Hematopoietic multipotent progenitor cell treated with erythropoietin and hydrocortisone succinate and interleukin-3 and kit ligand, for 17 days (in vitro differentiated cells): Measurements from ENCODE around the gene CDH23.

Experiments
- DNase-seq: peaks from one replicate; pipeline ENCODE4 v3.0.0-alpha.2; 2015; ENCODE audit warnings: low spot score

The CDH23 gene

GRCh38 chr10:71746344-71747037 is 349.8 kb downstream of the CDH23 start:
- peak; percentile 87 for DNase-seq

GRCh38 chr10:71747039-71747531 is 350.4 kb downstream of the CDH23 start:
- peak; percentile 87 for DNase-seq

- DNase-seq = no peak
These were observed 351.1 kb downstream of the CDH23 start for GRCh38 chr10:71747551-71748523.

GRCh38 chr10:71748671-71749191 is 352.0 kb downstream of the CDH23 start:
- peak; percentile 77 for DNase-seq

GRCh38 chr10:71749396-71749795 is 352.7 kb downstream of the CDH23 start:
- DNase-seq = no peak

- DNase-seq = no peak
These were observed 353.6 kb downstream of the CDH23 start for GRCh38 chr10:71750124-71750841.

GRCh38 chr10:71750986-71751385 is 354.3 kb downstream of the CDH23 start:
- no peak for DNase-seq

- no peak for DNase-seq
These were observed 354.9 kb downstream of the CDH23 start for GRCh38 chr10:71751515-71752224.

- no peak for DNase-seq
These were observed 355.8 kb downstream of the CDH23 start for GRCh38 chr10:71752391-71753090.

GRCh38 chr10:71753091-71753959 is 356.6 kb downstream of the CDH23 start:
- DNase-seq = no peak

- DNase-seq = no peak
These were observed 357.3 kb downstream of the CDH23 start for GRCh38 chr10:71753960-71754505.

- no peak for DNase-seq
These were observed 357.8 kb downstream of the CDH23 start for GRCh38 chr10:71754562-71754961.

GRCh38 chr10:71755179-71755879 is 358.6 kb downstream of the CDH23 start:
- DNase-seq = no peak

- DNase-seq = no peak
These were observed 359.8 kb downstream of the CDH23 start for GRCh38 chr10:71756311-71757191.

- no peak for DNase-seq
These were observed 360.7 kb downstream of the CDH23 start for GRCh38 chr10:71757399-71757922.

- no peak for DNase-seq
These were observed 364.4 kb downstream of the CDH23 start for GRCh38 chr10:71761105-71761511.

- no peak for DNase-seq
These were observed 364.9 kb downstream of the CDH23 start for GRCh38 chr10:71761541-71762113.
